IPS-NIHi7 (cell line): Measurements from ENCODE around the gene SLC15A1.

Experiments
- DNase-seq: peaks from one replicate; pipeline ENCODE4 v3.0.0; 2012; ENCODE audit warnings: mixed read lengths; ENCODE audit errors: extremely low spot score

The SLC15A1 gene

DNA sequence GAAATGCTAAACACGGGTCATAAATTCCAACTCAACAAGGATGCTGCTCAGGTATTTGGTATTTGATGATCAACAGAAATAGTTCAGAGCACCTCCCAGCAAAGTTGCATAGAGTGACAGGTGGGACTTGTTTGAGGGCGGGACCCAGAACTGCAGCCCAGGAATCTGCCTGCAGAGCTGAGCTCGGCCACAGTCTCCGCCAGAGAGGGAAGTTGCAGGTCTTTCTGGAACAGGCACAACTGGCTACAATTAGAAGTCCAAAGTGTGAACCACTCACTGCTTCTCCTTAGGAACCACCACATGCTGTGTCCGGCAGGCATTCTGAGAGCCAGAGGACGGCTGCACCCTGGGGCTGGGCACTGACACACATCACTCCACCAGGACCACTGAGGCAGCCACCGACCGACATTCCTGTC, 1.1 kb downstream of the SLC15A1 start:
- peak; percentile 62 for DNase-seq

DNA sequence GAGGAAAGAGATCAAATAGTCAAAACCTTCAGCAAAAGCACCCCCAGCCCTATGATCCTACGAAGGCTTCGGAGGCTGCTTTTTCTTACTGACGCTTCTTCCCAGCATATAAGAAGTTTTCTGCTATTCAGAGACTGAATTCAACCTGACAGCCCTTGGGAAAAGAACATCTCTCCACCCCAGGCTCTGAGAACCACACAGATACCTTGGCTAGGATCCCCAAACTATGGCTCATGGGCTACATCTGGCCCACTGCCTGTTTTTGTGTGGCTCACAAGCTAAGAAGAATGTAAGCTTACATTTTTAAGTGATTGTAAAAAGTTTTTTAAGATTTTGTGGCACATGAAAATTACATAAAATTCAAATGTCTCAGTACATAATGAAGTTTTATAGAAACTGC, 3.0 kb downstream of the SLC15A1 start:
- DNase-seq, result no peak

DNA sequence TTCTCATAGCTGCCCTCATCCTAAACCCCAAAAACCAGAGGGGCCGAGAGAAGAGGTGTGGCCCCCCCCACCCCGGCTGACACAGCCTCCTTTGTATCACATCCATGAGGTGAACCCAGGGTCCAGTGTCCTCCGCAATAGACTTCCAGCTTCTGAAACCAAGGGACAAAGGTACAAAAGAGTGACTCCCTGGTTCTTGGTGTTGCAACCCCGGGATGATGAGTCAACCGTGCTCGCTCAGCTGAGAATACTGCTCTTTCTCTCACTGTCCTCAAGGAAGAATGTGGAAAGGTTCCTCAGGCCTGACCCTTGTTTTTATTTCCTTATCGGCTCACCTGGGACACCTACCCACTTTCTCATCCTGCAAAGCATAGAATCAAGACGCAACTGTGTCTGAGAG, 5.5 kb downstream of the SLC15A1 start:
- DNase-seq, result no peak

DNA sequence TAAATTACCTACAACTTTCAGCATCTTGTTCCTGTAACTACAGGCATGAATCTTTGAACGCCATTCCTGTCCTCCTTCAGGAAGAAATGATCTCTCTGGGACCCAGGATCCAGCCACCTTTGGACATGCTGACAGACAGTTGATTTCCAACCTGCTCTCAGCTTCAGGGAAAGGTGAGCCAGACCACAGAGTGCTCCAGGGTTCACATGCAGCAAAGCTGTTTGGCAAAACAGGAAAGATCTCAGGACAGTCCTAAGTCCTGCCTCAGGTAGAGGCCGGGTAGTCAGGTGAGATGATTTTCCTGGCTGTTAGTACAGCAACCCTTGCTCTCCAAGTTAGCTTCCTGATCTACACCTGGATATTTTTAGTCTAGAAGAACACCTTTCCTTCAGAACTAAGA, 9.1 kb downstream of the SLC15A1 start:
- DNase-seq, result no peak

DNA sequence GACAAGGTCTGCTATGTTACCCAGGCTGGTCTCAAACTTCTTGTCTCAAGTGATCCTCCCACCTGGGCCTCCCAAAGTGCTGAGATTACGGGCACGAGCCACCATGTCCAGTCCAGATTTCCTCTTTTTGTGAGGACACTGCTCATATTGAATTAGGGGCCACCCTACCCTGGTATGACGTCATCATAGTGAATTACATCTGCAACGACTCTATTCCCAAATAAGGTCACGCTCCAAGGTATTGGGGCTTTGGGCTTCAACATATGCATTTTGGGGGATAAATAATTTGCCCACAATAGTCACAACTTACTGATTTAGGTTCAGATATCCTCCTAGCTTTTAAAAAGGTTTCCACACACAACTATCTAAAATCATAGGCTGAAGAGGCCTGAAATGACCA, 9.5 kb downstream of the SLC15A1 start:
- DNase-seq, result no peak

DNA sequence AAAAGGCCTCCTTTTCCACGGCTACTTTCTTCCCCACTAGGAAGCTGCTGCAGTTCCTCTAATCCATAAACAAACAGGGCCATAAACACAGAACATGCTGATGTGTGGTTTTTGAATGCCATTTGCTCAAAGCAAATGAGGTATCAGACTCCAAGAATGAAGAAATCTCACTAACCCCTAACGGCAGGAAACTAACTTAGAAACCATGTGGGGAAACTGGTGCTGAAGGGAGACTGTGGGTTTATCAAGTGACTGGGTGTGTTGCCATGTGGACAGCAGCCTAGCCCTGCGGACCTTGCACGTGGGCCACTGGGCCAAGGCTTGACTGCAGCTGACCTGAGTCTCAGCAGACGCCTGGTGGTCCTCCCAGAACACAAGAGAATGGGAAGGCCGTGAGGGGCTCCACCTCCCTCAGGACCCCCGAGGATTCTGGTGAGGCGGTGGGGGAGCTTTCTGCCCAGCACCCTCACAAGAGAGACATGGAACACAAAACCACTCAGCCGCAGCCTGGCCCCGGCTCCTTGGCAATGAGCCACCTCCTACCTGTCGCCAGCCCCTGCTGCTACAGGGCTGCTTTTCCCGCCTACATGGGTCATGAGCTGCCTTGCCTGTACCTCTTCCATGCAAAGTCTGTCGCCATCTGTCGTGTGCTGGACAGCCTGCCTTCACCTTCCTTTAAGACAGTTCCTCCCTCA, 10.6 kb downstream of the SLC15A1 start:
- DNase-seq, result peak; percentile 20

DNA sequence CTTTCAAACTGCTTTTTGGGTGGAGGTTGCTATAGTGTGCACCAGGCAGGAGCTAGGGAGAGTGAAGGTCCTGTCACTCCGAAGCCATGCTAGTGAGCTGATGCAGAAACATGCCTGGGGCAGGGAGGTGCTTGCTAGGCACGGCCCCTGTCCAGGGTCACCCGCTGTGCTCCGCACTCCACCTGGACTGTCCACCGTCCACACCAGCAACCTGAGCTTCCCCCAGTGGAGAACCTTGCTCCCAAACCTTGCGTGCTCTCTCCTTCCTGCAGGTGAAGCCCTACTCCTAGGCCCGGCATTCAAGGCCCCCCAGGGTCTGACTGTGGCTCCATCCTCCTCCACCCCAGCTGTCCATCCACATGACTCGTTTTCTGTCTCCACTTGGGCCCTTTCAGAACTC, 12.3 kb downstream of the SLC15A1 start:
- no peak for DNase-seq

DNA sequence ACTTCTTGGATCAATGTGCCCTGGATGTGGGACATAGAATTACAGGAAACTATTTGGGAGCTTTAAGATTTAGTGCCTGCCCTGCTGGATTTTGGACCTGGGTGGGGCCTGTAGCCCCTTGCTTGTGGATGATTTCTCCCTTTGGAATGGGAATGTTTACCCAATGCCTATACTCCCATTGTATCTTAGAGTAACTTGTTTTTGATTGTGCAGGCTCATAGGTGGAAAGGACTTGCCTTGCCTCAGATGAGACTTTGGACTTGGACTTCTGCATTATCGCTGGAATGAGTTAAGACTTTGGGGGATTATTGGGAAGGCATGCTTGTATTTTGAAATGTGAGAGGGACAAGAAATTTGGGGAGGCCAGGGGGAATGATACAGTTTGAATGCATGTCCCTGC, 13.5 kb downstream of the SLC15A1 start:
- no peak for DNase-seq

DNA sequence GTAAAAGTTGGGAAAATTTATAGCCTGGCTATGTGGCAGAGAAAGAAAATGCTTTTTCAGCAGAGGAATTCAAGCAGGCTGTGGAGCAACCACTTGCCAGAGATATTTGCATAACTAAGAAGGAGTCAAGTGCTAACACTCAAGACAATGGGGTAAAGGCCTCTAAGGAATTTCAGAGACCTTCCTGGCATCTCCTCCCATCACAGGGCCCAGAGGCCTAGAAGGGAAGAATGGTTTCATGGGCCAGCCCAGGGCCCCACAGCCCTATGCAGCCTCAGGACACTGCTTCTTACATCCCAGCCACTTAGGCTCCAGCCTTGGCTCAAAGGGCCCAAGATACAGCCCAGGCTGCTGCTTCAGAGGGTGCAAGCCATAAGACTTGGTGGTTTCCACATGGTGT, 14.3 kb downstream of the SLC15A1 start:
- no peak for DNase-seq

DNA sequence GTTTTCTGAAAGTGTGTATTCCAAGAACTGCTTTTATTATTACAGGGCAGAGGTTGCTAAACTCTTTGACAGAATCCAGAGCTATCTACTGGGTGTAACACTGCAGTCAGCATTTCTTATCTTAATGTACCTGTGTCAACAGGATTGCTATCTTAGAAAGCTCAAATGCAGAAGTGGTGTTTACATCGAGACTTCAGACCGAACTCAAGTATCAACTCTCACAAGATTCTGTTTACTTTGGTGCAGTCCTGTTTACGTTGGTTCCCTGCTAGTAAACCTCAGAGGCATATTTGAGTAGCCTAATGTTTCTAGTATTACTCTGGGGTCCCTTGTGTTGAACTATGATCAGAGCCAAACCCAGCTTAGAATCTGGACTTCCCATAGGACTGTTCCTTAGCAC, 20.5 kb downstream of the SLC15A1 start:
- no peak for DNase-seq

DNA sequence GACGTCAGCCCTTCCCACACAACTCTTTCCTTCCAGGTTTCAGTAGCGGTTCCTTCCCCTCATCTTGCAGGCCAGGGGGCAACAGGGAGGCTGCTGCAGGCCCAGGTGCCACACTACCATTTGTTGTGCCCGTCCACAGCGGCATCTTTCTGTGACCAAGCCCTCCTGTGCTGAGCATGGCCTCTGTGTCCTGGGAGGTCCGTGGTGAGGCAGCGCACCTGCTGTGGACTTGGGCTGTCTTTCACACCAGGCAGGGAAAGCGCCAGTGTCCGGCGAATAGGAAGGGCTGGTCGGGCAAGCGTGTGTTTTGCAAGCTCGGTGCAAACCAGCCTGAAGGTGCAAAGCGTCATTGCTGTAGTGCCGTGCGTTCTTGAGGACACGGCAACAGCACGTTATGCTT, 21.4 kb downstream of the SLC15A1 start:
- DNase-seq, result no peak

DNA sequence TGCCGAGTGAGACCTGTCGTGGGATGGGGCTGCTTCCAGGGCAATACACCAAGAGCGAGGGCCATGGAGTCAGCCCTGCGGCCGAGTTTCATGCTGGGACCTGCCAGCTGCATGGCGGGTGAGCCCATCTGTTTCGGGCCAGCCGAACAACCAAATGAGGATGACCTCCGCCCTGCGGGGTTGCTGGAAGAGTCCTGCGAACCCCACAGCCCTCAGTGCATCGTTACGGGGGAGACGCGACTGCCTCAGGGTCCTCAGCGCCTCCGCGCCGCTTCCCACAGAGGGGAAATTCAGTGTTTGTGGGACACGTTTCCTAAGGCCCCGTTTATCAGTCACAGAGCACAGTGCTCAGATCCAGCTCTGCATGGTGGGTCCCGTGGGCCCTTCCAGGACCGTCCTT, 22.0 kb downstream of the SLC15A1 start:
- no peak for DNase-seq

DNA sequence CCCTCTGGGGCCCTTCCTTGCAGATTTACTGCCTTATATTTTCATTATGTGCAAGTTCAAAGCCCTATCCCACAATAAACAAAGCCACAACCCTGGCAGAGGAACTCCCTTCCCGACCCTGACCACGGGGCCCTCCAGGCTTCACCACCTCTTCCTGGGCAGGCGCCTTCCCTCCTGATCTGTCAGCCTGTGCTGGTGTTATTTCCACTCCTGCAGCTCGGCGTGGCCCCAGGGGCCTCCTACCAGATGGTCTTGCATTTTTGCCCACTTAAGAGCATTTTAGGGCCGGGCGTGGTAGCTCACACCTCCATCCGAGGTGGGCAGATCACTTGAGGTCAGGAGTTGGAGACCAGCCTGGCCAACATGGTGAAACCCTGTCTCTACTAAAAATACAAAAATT, 22.8 kb downstream of the SLC15A1 start:
- DNase-seq, result no peak

DNA sequence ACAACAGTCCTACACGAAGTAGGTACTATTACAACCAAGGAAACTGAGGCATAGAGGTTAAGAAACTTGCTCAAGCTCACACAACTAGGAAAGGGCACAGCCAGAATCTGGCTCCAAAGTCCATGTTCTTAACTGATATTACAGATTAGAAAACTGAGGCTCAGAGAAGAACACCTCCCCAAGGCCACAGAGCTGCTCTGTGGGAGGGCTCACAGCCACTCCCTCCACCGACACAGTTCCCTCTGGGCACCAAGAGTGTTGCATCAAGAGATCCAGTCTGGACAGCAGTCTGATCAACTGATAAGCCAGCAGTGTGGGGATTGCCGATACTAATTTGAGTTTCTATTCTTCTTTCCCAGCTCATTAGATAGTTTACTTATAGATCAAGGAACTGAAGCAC, 29.5 kb downstream of the SLC15A1 start:
- DNase-seq, result no peak

DNA sequence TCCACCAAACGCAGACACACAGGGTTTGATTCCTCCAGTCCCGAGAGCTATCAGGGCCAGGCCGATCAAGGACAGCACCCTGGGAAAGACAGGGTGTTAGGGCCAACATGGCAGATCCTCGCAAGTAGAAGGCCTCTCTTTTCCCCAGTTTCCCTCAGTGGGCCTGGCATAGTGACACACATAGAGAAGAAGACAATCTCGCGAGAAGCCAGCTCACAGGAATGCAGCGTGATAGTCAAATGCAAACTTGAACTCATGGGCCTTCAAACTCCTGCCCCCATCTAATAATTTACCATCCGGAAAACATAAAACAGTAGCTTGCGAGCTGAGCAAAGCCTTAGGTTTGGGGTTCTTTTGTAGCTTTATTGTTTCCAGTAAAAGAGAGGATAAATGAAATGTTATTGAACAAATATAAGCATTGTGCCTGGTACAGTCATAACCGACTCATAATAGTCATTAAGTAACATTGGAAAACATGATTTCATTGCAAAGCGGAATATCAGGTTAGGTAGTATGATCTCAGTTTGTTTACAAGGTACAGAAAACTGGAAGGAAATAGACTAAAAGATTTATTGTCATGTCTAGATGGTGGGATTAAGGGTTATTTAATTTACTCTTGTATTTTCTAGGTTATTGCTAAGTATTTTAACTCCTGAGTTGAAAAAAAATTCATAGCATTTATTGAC, 30.5 kb downstream of the SLC15A1 start:
- DNase-seq, result no peak

DNA sequence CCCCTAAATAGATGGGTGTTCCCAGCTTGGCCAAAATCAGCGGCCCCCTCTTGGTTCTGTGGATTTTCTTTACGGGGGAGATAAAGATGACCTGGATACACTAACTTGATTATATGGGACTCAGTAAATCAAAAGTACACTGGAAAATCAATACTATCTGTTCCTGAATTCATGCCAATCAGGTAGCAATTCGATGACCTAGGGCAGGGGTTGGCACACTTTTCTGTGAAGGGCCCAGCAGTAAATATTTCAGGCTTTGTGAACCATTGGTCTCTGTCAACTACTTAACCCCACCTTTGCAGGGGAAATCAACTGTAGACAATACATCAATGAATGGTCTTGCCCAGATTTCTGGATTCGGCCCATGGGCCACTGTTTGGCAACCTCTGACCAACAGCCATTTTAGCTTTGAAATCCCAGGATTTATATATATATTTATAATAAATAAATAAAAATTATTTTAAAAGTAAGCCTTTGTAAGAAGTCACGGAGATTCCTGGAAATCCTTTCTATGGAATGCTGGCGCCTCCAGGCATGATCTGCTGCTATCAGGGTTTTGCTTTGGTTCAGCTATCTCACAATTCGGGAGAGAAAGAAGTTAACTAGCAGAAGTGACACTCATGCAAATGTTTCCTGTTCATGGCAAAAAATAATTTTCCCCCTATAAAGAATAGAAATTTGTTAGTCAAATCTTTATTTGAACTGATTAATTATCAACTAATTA, 32.8 kb downstream of the SLC15A1 start:
- DNase-seq, result no peak

DNA sequence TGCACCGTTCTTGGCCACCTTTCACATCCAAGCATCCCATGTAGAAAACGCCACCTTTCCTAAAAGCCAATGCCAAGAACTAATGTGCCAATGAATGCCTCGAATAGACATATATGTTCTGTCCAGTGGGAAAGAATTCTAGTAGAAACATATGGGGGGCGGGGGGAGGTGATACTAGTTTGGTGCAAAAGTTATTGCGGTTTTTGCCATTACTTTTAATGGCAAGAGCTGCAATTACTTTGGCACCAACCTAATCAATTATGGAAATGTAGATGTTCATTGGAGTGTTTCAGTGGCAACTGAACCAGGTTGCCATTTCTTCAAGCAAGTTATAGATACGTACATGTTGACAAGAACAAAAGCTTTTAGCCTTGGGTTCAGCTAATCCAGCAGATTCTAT, 34.6 kb downstream of the SLC15A1 start:
- DNase-seq, result no peak

DNA sequence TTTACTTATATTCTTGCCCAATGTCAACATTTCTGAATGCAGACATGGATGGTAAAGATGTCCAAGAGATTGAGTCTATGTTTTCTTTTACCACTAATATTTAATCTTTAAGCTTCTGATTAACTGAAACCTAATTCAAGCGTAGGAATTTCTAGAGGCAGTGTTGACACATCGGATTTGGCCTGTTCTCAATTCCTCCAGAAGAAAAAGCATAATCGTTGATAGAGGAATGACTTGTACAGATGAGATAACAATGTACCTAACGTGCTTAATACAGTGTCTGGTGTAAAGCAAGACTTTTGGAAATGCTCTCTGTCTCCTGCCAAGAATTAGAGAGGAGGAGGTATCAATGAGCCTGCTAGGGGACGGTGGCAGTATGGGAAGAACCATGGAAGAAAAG, 35.2 kb downstream of the SLC15A1 start:
- no peak for DNase-seq

DNA sequence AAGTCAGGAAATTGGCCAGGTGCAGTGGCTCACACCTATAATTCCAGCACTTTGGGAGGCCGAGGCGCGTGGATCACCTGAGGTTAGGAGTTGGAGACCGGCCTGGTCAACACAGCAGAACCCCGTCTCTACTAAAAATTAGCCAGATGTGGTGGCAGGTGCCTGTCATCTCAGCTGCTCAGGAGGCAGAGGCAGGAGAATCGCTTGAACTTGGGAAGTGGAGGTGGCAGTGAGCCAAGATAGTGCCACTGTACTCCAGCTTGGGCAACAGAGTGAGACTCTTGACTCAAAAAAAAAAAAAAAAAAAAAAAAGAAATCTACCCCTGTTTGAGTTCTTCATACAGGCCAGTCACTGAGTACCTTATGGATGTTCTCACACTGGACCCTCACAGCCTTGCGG, 42.0 kb downstream of the SLC15A1 start:
- DNase-seq, result no peak

DNA sequence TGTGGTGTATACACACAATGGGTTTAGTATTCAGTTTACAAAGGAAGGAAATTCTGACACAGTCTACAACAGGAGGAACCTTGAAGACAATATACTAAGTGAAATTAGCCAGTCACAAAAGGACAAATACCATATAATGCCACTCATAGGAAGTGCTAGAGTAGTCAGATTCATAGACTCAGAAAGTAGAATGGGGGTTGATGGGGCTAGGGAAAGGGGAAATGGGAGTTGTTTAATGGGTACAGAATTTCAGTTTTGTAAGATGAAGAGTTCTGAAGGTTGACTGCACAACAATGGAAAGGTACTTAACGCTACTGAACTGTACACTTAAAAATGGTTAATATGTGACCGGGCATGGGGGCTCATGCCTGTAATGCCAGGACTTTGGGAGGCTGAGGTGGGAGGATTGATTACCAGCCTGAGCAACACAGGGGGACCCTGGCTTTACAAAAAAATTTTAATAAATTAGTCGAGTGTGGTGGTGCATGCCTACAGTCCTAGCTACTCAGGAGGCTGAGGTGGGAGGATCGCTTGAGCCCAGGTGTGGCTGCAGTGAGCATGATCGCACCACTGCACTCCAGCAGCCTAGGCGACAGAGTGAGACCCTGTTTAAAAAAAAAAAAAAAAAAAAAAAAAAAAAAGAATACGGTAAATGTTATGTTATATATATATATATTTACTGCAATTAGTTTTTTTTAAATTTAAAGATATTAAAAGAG, 45.0 kb downstream of the SLC15A1 start:
- no peak for DNase-seq

DNA sequence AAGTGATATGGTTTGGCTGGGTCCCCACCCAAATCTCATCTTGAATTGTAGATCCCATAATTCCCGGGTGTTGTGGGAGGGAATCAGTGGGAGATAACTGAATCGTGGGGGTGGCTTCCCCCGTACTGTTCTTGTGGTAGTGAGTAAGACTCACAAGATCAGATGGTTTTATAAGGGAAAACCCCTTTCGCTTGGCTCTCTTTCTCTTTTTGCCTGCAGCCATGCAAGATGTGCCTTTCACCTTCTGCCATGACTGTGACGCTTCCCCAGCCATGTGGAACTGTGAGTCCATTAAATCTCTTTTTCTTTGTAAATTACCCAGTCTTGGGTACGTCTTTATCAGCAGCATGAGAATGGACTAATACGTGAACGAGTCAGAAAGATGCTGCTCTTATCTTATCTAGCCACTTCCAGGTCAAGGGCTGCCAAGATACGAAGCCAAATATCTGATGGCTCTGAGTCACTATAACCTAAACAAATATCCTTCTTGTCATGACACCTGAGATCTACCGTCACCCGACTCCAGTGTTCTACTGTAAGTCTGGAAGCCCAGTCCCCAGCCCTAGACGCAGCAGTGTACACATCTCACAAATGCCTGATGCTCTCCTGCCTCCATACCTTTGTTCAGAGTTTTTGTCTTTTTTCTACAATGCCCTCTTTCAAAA, 45.9 kb downstream of the SLC15A1 start:
- DNase-seq, result no peak

DNA sequence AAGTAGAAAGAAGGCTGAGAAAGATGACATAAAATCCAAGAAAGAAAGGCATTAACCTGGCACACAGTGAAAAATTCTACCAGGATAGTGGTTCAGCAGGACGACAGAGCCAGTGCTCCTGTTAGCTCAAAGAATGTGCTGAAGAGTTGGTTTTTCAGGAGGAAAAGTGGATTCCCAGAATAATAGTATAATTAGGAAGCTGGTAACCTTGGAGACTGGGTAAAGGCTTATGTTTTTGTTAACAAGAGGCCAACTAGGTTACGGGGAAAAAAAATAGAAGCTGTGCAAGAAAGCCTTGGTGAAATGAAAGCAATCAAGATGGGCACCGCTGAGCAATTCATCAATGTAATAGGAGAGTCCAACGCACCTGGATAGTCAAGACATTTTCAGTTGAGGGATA, 54.7 kb downstream of the SLC15A1 start:
- DNase-seq, result no peak
